Activated naive CD4-positive, alpha-beta T cell treated with anti-CD3 and anti-CD28 coated beads, Interleukin-2, amount 50 U/mL, for 24 hours (primary cell): Measurements from ENCODE around the gene IL1R2.

Source experiments
- H3K27ac Mint-ChIP-seq: one replicate; pipeline ENCODE4 v1.8.0; 2021; ENCODE audit warnings: mild to moderate bottlenecking, mixed read lengths
- H3K27me3 Mint-ChIP-seq: one replicate; pipeline ENCODE4 v1.8.0; 2021; ENCODE audit warnings: mixed read lengths
- H3K36me3 Mint-ChIP-seq: one replicate; pipeline ENCODE4 v1.8.0; 2021; ENCODE audit warnings: mixed read lengths
- H3K4me1 Mint-ChIP-seq: one replicate; pipeline ENCODE4 v1.8.0; 2021; ENCODE audit warnings: mixed read lengths
- H3K4me3 Mint-ChIP-seq: one replicate; pipeline ENCODE4 v1.8.0; 2021; ENCODE audit warnings: mild to moderate bottlenecking, mixed read lengths
- H3K9me3 Mint-ChIP-seq: one replicate; pipeline ENCODE4 v1.8.0; 2021; ENCODE audit warnings: mixed read lengths

The IL1R2 gene, protein sequence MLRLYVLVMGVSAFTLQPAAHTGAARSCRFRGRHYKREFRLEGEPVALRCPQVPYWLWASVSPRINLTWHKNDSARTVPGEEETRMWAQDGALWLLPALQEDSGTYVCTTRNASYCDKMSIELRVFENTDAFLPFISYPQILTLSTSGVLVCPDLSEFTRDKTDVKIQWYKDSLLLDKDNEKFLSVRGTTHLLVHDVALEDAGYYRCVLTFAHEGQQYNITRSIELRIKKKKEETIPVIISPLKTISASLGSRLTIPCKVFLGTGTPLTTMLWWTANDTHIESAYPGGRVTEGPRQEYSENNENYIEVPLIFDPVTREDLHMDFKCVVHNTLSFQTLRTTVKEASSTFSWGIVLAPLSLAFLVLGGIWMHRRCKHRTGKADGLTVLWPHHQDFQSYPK

DNA sequence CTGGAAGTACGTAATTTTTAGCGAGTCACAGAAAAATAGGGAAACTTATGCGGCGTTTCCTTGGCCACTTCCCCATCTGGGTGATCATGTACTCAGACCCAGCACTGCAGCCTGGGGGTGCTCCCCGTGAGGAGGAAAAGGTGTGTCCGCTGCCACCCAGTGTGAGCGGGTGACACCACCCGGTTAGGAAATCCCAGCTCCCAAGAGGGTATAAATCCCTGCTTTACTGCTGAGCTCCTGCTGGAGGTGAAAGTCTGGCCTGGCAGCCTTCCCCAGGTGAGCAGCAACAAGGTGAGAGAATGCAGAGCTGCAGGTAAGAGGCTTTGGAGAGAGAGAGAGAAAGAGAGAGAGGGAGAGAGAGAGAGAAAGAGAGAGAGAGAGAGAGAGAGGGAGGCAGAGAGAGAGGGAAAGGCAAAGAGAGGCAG, at the start of gene IL1R2:
TSS of gene IL1R2 (plus strand) at position 240 of the 425 bp plus-strand sequence. CDS start 16,616 bp downstream, outside the sequence.
- H3K4me1 Mint-ChIP-seq = peaks cover 10% of the 10 kb centered on the region
- H3K9me3 Mint-ChIP-seq = no peaks in the 10 kb centered on the region
- no peaks in the 10 kb centered on the region for H3K36me3 Mint-ChIP-seq
- H3K27me3 Mint-ChIP-seq = peaks cover 13% of the 10 kb centered on the region
- H3K4me3 Mint-ChIP-seq = no peak within 1 kb of the TSS
- peak within 1 kb of the TSS; percentile 38 for H3K27ac Mint-ChIP-seq

DNA sequence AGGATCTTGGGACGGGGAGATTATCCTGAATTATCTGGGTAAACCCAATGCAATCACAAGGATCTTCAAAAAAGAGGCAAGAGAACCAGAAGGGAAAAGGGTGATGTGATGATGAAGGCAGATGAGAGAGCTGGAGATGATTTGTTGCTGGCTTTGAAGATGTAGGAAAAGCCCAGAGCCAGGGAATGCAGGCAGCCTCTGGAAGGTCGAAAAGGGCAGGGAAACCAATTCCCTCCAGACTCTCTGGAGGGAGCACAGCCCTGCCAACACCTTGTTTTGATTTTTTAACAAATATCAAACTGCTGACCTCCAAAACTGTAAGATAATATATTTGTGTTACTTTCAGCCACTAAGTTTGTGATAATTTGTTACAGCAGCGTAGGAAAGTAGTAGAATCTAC, 48.9 kb upstream of the IL1R2 start:
- Mint-ChIP-seq H3K4me1 (no peaks in the 10 kb centered on the region), H3K4me3 (no peak overlapping the region), H3K36me3 (peaks cover under 1% of the 10 kb centered on the region), H3K9me3 (peaks cover 2% of the 10 kb centered on the region), H3K27me3 (peaks cover 8% of the 10 kb centered on the region), H3K27ac (no peak overlapping the region)

- H3K4me3 Mint-ChIP-seq = no peak overlapping the region
- H3K27ac Mint-ChIP-seq = no peak overlapping the region
- peaks cover 8% of the 10 kb centered on the region for H3K27me3 Mint-ChIP-seq
Measured at GRCh38 chr2:101946372-101947039, 45.3 kb upstream of the IL1R2 start.

GRCh38 chr2:101947374-101947773, 44.4 kb upstream of the IL1R2 start:
- Mint-ChIP-seq H3K27ac (no peak overlapping the region), H3K4me1 (no peaks in the 10 kb centered on the region), H3K27me3 (peaks cover 8% of the 10 kb centered on the region)

More at GRCh38 chr2:101946372-101947039, 45.3 kb upstream of the IL1R2 start:
- Mint-ChIP-seq H3K4me1 (no peaks in the 10 kb centered on the region), H3K36me3 (peaks cover 5% of the 10 kb centered on the region), H3K9me3 (peaks cover 5% of the 10 kb centered on the region)

GRCh38 chr2:101948625-101949155, 43.1 kb upstream of the IL1R2 start:
- H3K4me3 Mint-ChIP-seq = no peak overlapping the region
- H3K9me3 Mint-ChIP-seq = peaks cover 5% of the 10 kb centered on the region
- H3K36me3 Mint-ChIP-seq = peaks cover 5% of the 10 kb centered on the region
- H3K27ac Mint-ChIP-seq = no peak overlapping the region
- H3K27me3 Mint-ChIP-seq = peaks cover 6% of the 10 kb centered on the region
- H3K4me1 Mint-ChIP-seq = no peaks in the 10 kb centered on the region

More at GRCh38 chr2:101947374-101947773, 44.4 kb upstream of the IL1R2 start:
- Mint-ChIP-seq H3K4me3 (no peak overlapping the region), H3K36me3 (peaks cover 5% of the 10 kb centered on the region), H3K9me3 (peaks cover 5% of the 10 kb centered on the region)

DNA sequence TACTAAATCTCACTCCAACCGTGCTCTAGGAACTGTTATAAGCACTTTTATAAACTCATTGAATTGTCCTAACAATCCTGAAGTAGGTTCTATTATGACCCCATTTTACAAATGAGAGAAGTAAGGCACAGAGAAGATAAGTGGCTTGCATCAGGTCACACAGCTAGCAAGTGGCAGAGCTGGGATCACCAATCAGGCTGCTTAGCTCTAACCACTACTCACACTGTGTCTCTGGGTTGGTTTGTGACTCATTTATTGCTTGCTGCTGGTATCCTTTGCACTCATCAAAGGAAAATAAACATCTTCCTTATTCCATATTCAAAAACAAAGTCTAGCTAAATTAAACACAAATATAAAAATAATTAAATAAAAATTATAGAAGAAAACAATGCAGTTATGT, 42.5 kb upstream of the IL1R2 start:
- Mint-ChIP-seq H3K4me1 (no peaks in the 10 kb centered on the region), H3K27me3 (peaks cover 6% of the 10 kb centered on the region), H3K36me3 (peaks cover 5% of the 10 kb centered on the region), H3K4me3 (no peak overlapping the region), H3K27ac (no peak overlapping the region), H3K9me3 (peaks cover 5% of the 10 kb centered on the region)

- no peak overlapping the region for H3K4me3 Mint-ChIP-seq
- peaks cover 5% of the 10 kb centered on the region for H3K36me3 Mint-ChIP-seq
- H3K27me3 Mint-ChIP-seq = peaks cover 6% of the 10 kb centered on the region
- no peak overlapping the region for H3K27ac Mint-ChIP-seq
- no peaks in the 10 kb centered on the region for H3K4me1 Mint-ChIP-seq
- H3K9me3 Mint-ChIP-seq = peaks cover 5% of the 10 kb centered on the region
Measured at GRCh38 chr2:101951296-101951695, 40.5 kb upstream of the IL1R2 start.

DNA sequence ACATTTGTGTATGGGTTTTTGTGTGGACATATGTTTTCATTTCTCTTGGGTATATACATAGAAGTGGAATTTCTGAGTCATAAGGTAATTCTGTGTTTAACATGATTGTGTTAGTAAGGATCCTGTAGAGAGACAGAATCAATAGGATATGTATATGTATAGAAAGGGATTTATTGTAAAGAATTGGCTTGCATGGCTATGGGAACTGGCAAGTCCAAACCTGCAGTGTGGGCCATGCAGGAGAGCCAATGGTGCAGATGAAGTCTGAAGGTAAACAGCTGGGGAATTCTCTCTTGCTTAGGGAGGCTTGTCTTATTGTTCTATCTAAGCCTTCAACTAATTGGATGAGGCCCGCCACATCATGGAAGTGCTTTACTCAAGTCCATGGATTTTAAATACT, 39.2 kb upstream of the IL1R2 start:
- H3K4me1 Mint-ChIP-seq = no peaks in the 10 kb centered on the region
- H3K9me3 Mint-ChIP-seq = peaks cover 5% of the 10 kb centered on the region
- peaks cover 6% of the 10 kb centered on the region for H3K27me3 Mint-ChIP-seq
- no peak overlapping the region for H3K27ac Mint-ChIP-seq
- no peak overlapping the region for H3K4me3 Mint-ChIP-seq
- peaks cover 5% of the 10 kb centered on the region for H3K36me3 Mint-ChIP-seq

DNA sequence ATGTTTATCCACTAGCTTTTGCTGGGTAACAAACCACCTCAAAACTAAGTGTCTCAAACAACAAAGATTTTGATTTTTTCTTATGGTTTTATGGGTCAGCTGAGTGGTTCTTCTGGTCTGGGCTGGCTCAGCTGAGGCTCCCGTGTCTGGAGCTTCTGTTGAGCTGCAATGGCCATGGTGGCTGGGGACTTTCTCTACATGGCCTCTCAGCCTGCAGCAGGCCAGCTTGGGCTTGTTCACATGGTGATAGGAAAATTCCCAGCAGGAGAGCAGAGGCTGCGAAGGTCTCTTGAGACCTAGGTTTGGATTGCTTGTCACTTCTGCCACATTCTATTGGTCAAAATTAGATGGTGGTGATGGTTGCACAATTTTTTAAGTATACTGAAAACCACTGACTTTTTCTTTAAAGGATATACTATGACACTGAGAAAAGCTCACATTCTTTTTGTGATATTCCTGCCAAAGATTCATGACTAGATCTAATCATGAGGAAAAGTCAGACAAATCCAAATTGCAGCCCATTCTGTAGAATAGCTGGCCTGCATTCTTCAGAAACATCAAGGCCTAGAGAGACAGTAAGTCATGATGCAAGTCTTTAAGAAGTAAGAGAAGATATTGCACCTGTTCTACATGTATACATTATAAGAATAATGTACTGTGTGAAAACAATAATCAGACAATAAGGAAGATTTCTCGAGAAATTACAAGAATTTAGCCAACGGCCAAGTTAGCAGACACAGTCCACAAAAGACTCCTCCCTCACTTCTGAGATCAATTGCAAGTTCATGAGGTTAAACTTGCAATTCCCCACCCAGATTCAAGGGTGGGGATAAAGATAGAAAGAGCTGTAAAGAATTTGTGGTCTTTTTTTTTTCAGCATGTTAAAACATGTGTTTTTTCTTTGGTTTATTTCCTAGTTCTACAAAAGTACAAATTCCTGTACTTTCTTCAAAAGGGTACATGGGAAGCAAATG, 35.0 kb upstream of the IL1R2 start:
- Mint-ChIP-seq H3K9me3 (no peaks in the 10 kb centered on the region), H3K4me3 (no peak overlapping the region), H3K36me3 (no peaks in the 10 kb centered on the region), H3K27me3 (no peaks in the 10 kb centered on the region), H3K27ac (no peak overlapping the region), H3K4me1 (no peaks in the 10 kb centered on the region)

DNA sequence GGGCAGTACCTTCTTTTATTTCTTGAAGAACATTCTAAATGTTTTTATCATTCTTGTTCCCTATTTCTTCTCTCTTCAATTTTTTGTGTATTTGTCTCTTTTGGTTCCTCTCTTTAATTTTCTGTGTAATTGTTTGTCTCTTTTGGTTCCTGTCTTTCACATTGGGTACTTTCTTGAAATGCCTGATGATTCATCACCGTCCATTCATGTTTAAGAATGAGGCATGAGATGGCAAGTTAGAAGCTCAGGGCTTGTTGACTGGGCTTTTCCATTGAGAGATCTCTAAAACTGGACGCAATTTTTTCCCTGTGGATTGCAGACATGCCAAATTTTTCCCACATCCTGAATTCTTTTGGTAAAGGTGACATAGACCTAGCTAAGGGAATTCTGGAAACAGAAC, 33.7 kb upstream of the IL1R2 start:
- Mint-ChIP-seq H3K4me1 (no peaks in the 10 kb centered on the region), H3K4me3 (no peak overlapping the region), H3K27ac (peak overlapping the region; percentile 1), H3K9me3 (no peaks in the 10 kb centered on the region), H3K36me3 (no peaks in the 10 kb centered on the region), H3K27me3 (no peaks in the 10 kb centered on the region)

- Mint-ChIP-seq H3K36me3 (no peaks in the 10 kb centered on the region), H3K9me3 (no peaks in the 10 kb centered on the region), H3K27ac (no peak overlapping the region), H3K27me3 (no peaks in the 10 kb centered on the region), H3K4me3 (no peak overlapping the region), H3K4me1 (no peaks in the 10 kb centered on the region)
Measured at GRCh38 chr2:101960819-101961337, 30.9 kb upstream of the IL1R2 start.

DNA sequence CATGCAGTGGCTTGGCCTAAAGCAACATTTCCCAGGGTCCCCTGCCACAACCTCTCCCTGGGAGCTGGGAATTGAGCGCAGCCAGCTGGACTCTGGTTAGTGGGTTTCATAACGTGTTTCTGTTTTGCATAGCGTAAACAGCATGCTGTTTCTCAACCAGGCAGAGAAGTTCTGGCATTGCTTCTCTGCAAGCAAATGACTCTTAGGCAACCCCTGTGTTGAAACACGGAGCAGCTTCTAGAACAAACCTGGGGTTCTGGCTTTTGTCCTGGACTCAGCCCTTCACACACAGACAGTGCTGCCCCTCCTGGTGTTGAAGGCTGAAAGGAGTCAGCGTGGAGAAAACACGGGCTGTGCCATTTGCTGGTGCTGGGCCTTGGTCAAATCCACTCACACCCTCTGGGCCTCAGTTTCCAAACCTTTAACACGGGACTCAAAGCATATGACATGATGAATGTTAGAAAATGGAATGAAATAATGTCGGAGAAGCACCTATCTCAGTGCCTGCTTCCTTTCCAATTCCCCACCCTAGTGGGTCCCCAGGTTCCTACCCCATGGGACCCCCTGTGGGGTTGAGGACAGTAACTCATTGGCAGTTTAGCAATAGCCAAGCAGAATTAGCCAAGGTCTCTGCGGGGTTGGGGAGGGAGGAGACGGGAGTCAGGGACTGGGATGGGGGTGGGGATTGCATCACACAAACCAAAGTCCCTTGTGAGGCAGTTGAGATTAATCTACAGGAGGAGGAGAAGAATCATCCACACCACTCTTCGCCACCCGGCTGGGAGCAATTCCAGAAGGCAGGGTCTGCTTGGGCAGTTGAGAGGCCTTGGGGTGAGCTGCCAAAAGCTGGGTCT, 30.2 kb upstream of the IL1R2 start:
- no peaks in the 10 kb centered on the region for H3K27me3 Mint-ChIP-seq
- H3K4me3 Mint-ChIP-seq = no peak overlapping the region
- no peak overlapping the region for H3K27ac Mint-ChIP-seq
- no peaks in the 10 kb centered on the region for H3K4me1 Mint-ChIP-seq
- no peaks in the 10 kb centered on the region for H3K9me3 Mint-ChIP-seq
- H3K36me3 Mint-ChIP-seq = no peaks in the 10 kb centered on the region

DNA sequence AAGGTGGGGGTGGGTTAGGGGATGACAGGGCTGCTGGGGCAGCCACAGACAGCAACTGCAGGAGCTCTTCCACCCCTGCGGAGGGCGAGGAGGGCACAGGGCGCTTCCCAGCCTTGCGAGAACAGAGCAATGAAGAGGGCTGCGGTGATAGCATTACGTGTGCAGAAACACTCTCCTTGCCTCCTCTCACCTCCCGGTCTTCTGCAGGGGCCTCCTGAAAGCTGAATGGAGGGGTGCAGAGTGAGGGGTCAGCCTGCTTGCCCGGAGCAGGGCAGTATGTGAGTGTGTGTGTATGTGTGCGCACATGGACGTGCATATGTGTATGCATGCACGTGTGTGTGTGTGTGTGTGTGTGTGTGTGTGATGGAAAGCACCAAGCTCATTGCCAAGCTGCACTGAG, 29.5 kb upstream of the IL1R2 start:
- H3K9me3 Mint-ChIP-seq = no peaks in the 10 kb centered on the region
- H3K36me3 Mint-ChIP-seq = no peaks in the 10 kb centered on the region
- H3K27ac Mint-ChIP-seq = no peak overlapping the region
- no peak overlapping the region for H3K4me3 Mint-ChIP-seq
- no peaks in the 10 kb centered on the region for H3K27me3 Mint-ChIP-seq
- H3K4me1 Mint-ChIP-seq = no peaks in the 10 kb centered on the region

GRCh38 chr2:101963198-101963597, 28.6 kb upstream of the IL1R2 start:
- no peaks in the 10 kb centered on the region for H3K27me3 Mint-ChIP-seq
- H3K4me3 Mint-ChIP-seq = no peak overlapping the region
- no peaks in the 10 kb centered on the region for H3K4me1 Mint-ChIP-seq
- no peak overlapping the region for H3K27ac Mint-ChIP-seq
- H3K36me3 Mint-ChIP-seq = no peaks in the 10 kb centered on the region
- no peaks in the 10 kb centered on the region for H3K9me3 Mint-ChIP-seq
